Thyroid gland (tissue), 4 donors: ENCODE data around the gene TMEM117. TPM values are rescaled to one million over a fixed set of nuclear protein-coding genes. Genes with fewer than 3 reads are reported as not detected.
A peak's percentile ranks its signal among the peaks of the same experiment; 100 is the strongest.

Experiments used
- DNase-seq, 2 donors: peaks; one replicate each; pipeline ENCODE4 v3.0.0-alpha.2; 2019
- H3K27ac ChIP-seq, 3 donors: fragments of 200-600 bp; sonication (generic); 1 replicate in 2 of 3; 2 replicates in 1 of 3; pipeline ENCODE4 v1.5.1; 2016 to 2019; ENCODE audit warnings: mild to moderate bottlenecking in 1 of 3, moderate library complexity in 1 of 3
- H3K27me3 ChIP-seq: fragments of 200-600 bp; sonication (generic); one replicate; pipeline ENCODE4 v1.5.1; 2019
- H3K36me3 ChIP-seq, 2 donors: fragments of 200-600 bp; sonication (generic); one replicate each; pipeline ENCODE4 v1.5.1; 2016 to 2019
- H3K4me1 ChIP-seq, 2 donors: fragments of 200-600 bp; sonication (generic); one replicate each; pipeline ENCODE4 v1.5.1; 2017 to 2019
- H3K4me3 ChIP-seq, 3 donors: fragments of 200-600 bp; sonication (generic); replicated peaks in 1 of 3; 1 replicate in 2 of 3; 2 replicates in 1 of 3; pipeline ENCODE4 v1.5.1; 2016; ENCODE audit warnings: mild to moderate bottlenecking in 1 of 3
- H3K9me3 ChIP-seq: fragments of 200-600 bp; sonication (generic); one replicate; pipeline ENCODE4 v1.5.1; 2017
- POLR2A ChIP-seq, 2 donors: fragments of 450-650 bp; IDR thresholded peaks; one replicate each; pipeline ENCODE4 v1.6.1; 2017; ENCODE audit warnings: antibody characterized with exemption in 2 of 2, mild to moderate bottlenecking in 2 of 2, moderate library complexity in 1 of 2
- WGBS, 2 donors: methylation state at CpG; one replicate each; pipeline ENCODE4 v1.1.5; 2017; 5-methylcytosine and 5-hydroxymethylcytosine counted together
- intact Hi-C: fragments of 100-400 bp; cut with DNase I; formaldehyde crosslinking; loops from one replicate; pipeline ENCODE4 v1.15.1; 2023
- total RNA-seq, 4 donors: library from RNA; depleted of rRNA; stranded (reverse); fragments of >200 nt; gene quantifications; one replicate each; pipeline ENCODE4 v1.2.3, GENCODE V29; 2016
- TF ChIP-seq, protein P1 (sequence below), 6 experiments: fragments of 200-600 bp in 3 of 6; fragments of 450-650 bp in 3 of 6; sonication (generic) in 3 of 6; IDR thresholded peaks; one replicate each; pipeline ENCODE4 v1.5.1; 2016 to 2019; ENCODE audit warnings: antibody characterized with exemption in 6 of 6, mild to moderate bottlenecking in 2 of 6, inconsistent platforms in 1 of 6, moderate library complexity in 1 of 6

The TMEM117 gene
- total RNA-seq, 4 donors from 2014 or later, result 18.9 to 32.4 (median 24.7) TPM

DNA sequence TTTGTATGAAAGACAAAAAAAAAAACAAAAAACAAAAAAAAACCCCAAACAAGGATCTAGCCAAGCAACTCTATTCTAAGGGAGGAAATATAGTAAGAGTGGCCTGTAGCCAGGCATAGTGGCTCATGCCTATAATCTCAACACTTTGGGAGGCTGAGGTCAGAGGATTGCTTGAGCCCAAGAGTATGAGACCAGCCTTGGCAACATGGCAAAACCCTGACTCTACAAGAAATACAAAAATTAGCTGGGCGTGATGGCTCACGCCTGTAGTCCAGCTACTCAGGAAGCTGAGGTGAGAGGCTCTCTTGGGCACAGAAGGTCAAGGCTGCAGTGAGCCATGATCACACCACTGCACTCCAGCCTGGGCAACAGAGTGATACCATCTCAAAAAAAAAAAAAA, 47.9 kb downstream of the TMEM117 start:
- Histone ChIP-seq H3K4me3 (no peak overlapping the region), H3K27me3 (no peaks in the 10 kb centered on the region), H3K36me3 (no peaks in the 10 kb centered on the region), H3K9me3 (no peaks in the 10 kb centered on the region), H3K4me1 (peaks cover 7 to 21% of the 10 kb centered on the region in 2 donors), H3K27ac (peak overlapping the region in 1 of 3 donors; percentile 48)
- WGBS, 2 donors, result 71 to 80% methylated on average over 2 of the region's 2 CpGs
- peak; percentile 17 to 23 for DNase-seq
- intact Hi-C loops, result no loop called here
- TF ChIP-seq, protein P1, sequence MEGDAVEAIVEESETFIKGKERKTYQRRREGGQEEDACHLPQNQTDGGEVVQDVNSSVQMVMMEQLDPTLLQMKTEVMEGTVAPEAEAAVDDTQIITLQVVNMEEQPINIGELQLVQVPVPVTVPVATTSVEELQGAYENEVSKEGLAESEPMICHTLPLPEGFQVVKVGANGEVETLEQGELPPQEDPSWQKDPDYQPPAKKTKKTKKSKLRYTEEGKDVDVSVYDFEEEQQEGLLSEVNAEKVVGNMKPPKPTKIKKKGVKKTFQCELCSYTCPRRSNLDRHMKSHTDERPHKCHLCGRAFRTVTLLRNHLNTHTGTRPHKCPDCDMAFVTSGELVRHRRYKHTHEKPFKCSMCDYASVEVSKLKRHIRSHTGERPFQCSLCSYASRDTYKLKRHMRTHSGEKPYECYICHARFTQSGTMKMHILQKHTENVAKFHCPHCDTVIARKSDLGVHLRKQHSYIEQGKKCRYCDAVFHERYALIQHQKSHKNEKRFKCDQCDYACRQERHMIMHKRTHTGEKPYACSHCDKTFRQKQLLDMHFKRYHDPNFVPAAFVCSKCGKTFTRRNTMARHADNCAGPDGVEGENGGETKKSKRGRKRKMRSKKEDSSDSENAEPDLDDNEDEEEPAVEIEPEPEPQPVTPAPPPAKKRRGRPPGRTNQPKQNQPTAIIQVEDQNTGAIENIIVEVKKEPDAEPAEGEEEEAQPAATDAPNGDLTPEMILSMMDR (IDR thresholded peaks at IDR 0.05), result no peak
- no peak for TF ChIP-seq POLR2A (IDR thresholded peaks at IDR 0.05)

- Histone ChIP-seq H3K27ac (peak overlapping the region; percentile 48 to 66 (median 51)), H3K4me3 (no peak overlapping the region), H3K4me1 (peaks cover 7 to 21% of the 10 kb centered on the region in 2 donors), H3K27me3 (no peaks in the 10 kb centered on the region), H3K36me3 (no peaks in the 10 kb centered on the region), H3K9me3 (no peaks in the 10 kb centered on the region)
- intact Hi-C loops, result no loop called here
- 61 to 76% methylated on average over 8 of the region's 8 CpGs for WGBS, 2 donors
- TF ChIP-seq, protein P1 (IDR thresholded peaks at IDR 0.05), result no peak
- TF ChIP-seq POLR2A (IDR thresholded peaks at IDR 0.05), result peak in 1 of 2 donors; percentile 36
- peak; percentile 69 to 72 for DNase-seq
Measured at GRCh38 chr12:43884683-43885410, 49.0 kb downstream of the TMEM117 start.

GRCh38 chr12:43887397-43887796, 51.5 kb downstream of the TMEM117 start:
- peaks cover 7 to 21% of the 10 kb centered on the region in 2 donors for H3K4me1 ChIP-seq
- no peaks in the 10 kb centered on the region for H3K27me3 ChIP-seq
- H3K9me3 ChIP-seq, result no peaks in the 10 kb centered on the region
- TF ChIP-seq, protein P1 (IDR thresholded peaks at IDR 0.05), result no peak
- no peak overlapping the region for H3K4me3 ChIP-seq
- intact Hi-C loops, result no loop called here
- DNase-seq, result no peak
- no peaks in the 10 kb centered on the region for H3K36me3 ChIP-seq
- 95 to 97% methylated on average over 2 of the region's 2 CpGs for WGBS, 2 donors
- no peak overlapping the region for H3K27ac ChIP-seq

- H3K4me1 ChIP-seq, result peaks cover 4 to 12% of the 10 kb centered on the region in 2 donors
- H3K27ac ChIP-seq, result no peak overlapping the region
- DNase-seq, result no peak
- intact Hi-C loops, result no loop called here
- no peak overlapping the region for H3K4me3 ChIP-seq
- 84 to 91% methylated on average over 3 of the region's 3 CpGs for WGBS, 2 donors
- no peaks in the 10 kb centered on the region for H3K9me3 ChIP-seq
- H3K27me3 ChIP-seq, result no peaks in the 10 kb centered on the region
- TF ChIP-seq POLR2A (IDR thresholded peaks at IDR 0.05), result no peak
- TF ChIP-seq, protein P1 (IDR thresholded peaks at IDR 0.05), result no peak
- H3K36me3 ChIP-seq, result no peaks in the 10 kb centered on the region
Measured at GRCh38 chr12:43891856-43892574, 56.1 kb downstream of the TMEM117 start.

- WGBS, 2 donors, result 69 to 94% methylated on average over 2 of the region's 2 CpGs
- intact Hi-C loops, result no loop called here
- no peak overlapping the region for H3K4me3 ChIP-seq
- peak in 1 of 2 donors; percentile 12 for DNase-seq
- H3K36me3 ChIP-seq, result no peaks in the 10 kb centered on the region
- H3K9me3 ChIP-seq, result no peaks in the 10 kb centered on the region
- peaks cover 4 to 13% of the 10 kb centered on the region in 2 donors for H3K4me1 ChIP-seq
- H3K27me3 ChIP-seq, result no peaks in the 10 kb centered on the region
- H3K27ac ChIP-seq, result no peak overlapping the region
- TF ChIP-seq POLR2A (IDR thresholded peaks at IDR 0.05), result no peak
- TF ChIP-seq, protein P1 (IDR thresholded peaks at IDR 0.05), result no peak
Measured at GRCh38 chr12:43893670-43894069, 57.8 kb downstream of the TMEM117 start.
